DMS153 (cell line): Measurements from ENCODE around the gene TMEM187.
A peak's percentile ranks its signal among the peaks of the same experiment; 100 is the strongest.
"Not testable (repeated sequence)": the region's sequence is repeated elsewhere in the genome, so short reads cannot be mapped to it uniquely, and the experiment has no call there.

Source experiments
- DNase-seq: peaks from one replicate; lab custom pipeline; 2025; lab: John Stamatoyannopoulos, UW

The TMEM187 gene

GRCh38 chrX:153971450-153972367 lies 845 bp upstream of the TMEM187 start, which contains the start of gene HCFC1:
HCFC1 (minus strand) TSS chrX:153971818; CDS start chrX:153970840, 978 bp downstream.
- peak; percentile 93 for DNase-seq

- no peak for DNase-seq
Observed at GRCh38 chrX:153973127-153974002, 811 bp downstream of the TMEM187 start.

- DNase-seq: no peak
Observed at GRCh38 chrX:153974003-153974725, 1.6 kb downstream of the TMEM187 start.

DNA sequence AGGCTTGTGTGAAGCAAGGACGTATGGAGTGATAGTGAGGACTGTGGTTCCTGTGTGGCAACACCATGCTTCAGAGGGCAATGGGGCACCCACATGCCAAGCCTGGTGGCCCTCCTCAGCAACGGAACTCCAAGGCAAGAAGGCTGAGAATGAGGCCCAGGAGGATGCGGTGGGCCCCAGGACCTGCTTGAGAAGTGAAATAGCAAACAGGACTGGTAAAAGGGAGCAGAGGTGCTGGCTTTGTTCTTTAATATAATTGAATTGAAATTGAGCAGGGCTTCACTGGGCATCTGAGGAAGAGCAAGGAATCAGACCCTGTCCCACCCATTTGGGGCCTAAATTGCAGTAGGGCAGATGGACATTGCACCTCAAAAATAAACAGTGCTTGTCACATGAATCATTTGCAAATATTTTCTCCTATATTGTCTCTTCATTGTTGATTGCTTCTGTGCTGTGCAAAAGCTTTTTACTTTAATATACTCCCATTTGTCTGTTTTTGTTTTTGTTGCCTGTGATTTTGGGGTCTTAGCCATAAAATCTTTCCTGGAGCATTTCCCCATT lies 2.3 kb downstream of the TMEM187 start:
- no peak for DNase-seq

DNA sequence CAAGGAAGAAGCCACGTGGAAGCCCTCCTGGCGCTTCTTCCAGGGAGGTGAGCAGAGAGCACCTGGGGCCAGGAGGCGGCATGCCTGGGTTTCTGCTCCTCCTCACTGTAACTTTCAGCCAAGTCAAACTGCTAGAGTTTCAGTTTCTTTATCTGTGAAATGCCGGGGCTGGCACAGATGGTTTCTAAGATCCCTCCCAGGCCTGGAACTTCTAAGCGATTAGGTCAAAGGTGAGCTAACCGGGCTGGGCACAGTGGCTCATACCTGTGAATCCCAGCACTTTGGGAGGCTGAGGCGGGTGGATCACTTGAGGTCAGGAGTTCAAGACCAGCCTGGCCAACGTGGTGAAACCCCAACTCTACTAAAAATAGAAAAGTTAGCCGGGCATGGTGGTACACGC lies 7.8 kb downstream of the TMEM187 start:
- DNase-seq: not testable (repeated sequence)

DNA sequence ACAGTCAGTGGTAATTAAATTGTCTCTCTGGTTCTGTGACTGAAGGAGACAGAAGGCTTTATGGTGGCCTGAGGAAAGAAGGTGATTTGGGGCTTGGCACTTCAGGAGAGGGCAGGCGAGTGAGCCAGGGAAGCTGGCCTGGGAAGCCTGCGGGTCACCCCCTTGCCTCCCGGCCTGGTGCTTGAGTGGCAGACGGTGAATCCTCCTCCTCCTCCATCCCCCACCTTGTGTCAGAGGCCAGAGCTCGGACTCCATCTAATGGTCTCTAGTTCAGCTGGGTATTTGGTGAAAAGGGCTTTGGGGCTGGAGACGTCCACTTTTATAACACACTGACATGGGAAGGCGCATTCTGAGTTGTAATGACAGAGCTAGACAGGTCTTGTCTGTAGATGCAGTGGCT lies 8.7 kb downstream of the TMEM187 start:
- DNase-seq: no peak

DNA sequence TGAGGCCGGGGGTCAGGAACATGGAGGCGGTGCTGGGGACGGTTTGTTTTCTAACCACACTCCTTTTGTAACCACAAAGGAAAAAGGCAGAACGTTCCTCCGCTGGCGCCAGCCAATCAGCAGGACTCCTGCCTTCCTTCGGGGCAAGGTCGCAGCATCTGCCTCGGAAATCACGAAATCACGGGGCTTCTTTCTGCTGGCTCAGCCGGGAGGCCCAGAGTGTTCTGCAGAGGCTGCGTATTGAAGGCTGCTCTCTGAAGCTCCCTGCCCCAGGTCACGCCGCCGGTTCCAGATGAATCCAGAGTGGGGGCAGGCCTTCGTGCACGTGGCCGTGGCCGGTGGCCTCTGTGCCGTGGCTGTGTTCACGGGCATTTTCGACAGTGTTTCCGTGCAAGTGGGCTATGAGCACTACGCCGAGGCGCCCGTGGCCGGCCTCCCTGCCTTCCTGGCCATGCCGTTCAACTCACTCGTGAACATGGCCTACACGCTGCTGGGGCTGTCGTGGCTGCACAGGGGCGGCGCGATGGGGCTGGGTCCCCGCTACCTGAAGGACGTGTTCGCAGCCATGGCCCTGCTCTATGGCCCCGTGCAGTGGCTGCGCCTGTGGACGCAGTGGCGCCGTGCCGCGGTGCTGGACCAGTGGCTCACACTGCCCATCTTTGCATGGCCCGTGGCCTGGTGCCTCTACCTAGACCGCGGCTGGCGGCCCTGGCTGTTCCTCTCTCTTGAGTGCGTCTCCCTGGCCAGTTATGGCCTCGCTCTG lies 9.4 kb downstream of the TMEM187 start:
- DNase-seq: no peak

GRCh38 chrX:153983321-153983801 lies 10.8 kb downstream of the TMEM187 start:
- no peak for DNase-seq

- no peak for DNase-seq
Observed at GRCh38 chrX:153984351-153985178, 12.0 kb downstream of the TMEM187 start.

DNA sequence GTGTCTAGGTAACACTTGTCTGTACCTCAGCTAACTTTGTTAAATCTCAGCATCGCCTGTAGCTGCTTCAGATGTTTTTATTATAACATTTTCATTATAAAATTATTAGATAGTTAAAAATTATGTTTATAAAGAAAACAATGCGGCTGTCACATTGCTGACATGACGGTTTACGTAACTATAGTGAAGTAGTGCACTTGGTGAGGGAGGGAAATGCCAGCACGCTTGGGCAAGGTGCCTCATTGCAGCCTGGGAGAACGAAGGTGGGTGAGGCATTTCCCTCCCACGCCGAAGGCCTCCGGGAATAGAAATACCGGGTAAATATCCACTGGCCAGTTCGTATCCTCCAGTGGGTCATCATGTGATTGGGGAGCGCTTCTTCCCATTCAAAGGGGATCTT lies 15.9 kb downstream of the TMEM187 start:
- DNase-seq: no peak

DNA sequence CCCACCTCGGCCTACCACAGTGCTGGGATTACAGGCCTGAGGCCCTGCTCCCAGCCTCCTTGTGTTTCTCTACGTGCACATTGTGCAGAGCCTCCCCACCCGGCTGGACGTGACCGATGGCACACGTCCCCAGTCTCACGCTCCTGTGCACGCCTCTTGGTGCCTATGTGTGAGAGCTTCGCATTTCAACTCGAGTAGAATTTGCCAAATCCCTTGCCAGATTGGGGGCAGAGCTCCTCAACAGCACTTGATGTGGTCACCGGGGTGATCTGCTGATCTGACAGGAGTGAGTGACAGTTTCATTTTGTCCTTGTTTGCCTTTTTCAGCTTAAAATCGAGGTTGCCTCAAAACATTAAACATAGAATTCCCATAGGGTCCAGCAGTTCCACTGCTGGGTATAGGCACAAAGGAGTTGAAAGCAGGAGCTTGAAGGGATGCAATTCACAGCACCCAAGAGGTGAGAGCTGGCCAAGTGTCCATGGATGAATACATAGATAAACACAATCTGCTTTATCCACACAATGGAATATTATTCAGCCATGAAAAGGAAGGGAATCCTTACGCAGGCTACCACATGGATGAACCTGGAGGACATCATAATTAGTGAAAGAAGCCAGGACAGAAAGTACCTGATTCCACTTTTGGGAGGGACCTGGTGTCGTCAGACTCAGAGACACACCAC lies 17.6 kb downstream of the TMEM187 start:
- DNase-seq: no peak

- no peak for DNase-seq
Observed at GRCh38 chrX:153991013-153991580, 18.5 kb downstream of the TMEM187 start.

- DNase-seq: no peak
Observed at GRCh38 chrX:153992180-153992579, 19.6 kb downstream of the TMEM187 start.

GRCh38 chrX:153993079-153993478 lies 20.5 kb downstream of the TMEM187 start:
- DNase-seq: no peak

GRCh38 chrX:153993978-153994377 lies 21.4 kb downstream of the TMEM187 start:
- DNase-seq: no peak

GRCh38 chrX:153994398-153994797 lies 21.8 kb downstream of the TMEM187 start:
- DNase-seq: not testable (repeated sequence)

DNA sequence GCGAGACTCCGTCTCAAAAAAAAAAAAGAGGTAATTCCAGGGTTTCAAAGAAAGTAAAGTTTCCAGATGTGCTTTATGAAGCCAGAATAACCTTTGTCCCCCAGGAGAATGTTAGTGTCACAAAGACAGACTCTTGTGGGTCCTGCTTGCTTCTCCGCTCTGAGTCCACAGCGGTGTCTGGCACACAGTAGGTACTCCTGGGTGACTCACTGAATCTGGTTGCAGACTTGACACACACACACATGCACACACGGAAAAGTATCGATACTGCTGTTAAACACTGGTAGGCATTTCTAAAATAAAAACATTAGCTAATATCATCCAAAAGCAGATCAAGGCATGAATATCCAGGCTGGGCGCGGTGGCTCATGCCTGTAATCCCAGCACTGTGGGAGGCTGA lies 22.9 kb downstream of the TMEM187 start:
- DNase-seq: no peak

DNA sequence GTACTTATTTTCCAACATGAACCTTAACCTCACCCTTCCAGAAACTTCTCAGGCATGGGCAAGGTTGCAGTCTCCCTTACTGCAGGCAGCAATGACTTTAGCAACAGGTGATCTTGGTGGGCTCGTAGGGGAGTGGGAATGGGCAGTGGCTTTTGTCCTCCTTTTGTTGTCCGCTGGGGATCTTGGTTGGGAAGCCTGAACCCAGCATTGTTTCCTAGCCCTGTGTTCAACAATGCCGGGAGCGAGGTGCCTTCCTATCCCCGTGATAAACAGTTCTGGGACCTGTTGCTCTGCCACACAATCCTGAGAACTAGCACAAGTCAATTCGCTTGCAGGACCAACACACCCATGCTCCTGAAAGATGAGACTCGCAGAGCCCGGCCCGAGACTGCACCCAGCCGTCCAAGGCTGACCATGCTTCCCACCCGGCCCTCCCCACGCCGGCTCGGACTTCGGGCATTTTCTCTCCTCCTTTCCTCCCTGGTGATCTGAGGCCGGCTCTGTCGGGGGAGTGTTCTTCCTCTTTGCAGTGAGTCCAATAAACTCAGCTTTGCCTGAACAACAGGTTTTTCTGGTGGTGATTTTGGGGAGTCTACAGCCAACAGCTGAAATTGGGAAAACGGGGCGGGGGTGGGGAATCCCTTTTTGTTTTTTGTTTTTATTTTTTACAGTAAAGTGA lies 26.9 kb downstream of the TMEM187 start:
- DNase-seq: no peak
